GM21360 (cell line): Measurements from ENCODE around the gene BACE1-AS.
"Not testable (repeated sequence)": the region's sequence is repeated elsewhere in the genome, so short reads cannot be mapped to it uniquely, and the experiment has no call there.

Experiments used
- ATAC-seq: cut with Tn5 transposase; IDR thresholded peaks from one replicate; pipeline ENCODE4 v1.9.1; 2021; ENCODE audit warnings: mild to moderate bottlenecking, moderate library complexity; ENCODE audit not compliant: unreplicated experiment

Gene BACE1-AS

DNA sequence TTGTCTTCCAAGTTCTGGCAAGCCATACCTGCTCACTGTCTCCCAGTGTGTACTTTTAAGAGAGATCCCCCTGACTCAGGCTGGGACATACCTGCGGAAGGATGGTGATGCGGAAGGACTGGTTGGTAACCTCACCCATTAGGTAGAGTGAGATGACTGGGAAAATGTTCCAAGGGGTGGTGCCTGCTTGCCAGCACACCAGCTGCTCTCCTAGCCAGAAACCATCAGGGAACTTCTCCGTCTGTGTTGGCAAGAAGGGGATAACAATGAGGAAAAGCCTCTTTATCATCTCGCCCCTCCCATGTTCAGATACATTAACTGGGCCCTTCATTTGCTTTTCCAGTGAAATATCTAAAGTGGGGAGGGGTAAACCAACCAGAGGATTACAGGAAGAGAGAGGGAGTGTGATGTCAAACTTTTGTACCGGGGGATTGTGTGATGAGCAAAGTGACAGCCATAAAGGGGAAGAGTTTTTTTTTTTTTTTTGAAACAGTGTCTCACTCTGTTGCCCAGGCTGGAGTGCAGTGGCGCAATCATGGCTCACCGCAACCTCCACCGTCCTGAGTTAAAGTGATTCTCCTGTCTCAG is at the start of gene BACE1-AS:
BACE1-AS (plus strand) TSS at position 538 of the 588 bp plus-strand sequence.
- ATAC-seq, result no peak

DNA sequence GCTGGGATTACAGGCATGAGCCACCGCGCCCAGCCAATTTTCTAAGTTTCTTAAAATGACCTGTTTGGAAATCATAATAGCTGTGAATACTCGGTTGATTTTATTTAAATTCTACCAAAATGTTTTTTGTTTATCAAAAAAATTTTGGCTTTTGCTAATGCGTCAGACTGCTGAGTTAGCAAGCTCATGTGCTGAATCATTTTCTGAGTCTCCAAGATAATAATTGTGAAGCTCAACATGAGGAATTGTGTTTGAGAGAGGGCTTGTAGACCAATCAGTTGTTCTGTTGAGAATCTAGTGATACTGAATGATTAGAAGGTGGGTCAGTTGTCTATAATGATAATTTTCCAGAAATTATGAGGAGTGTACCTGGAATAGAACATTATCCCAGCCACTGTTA is 42.8 kb upstream of the BACE1-AS start:
- no peak for ATAC-seq

DNA sequence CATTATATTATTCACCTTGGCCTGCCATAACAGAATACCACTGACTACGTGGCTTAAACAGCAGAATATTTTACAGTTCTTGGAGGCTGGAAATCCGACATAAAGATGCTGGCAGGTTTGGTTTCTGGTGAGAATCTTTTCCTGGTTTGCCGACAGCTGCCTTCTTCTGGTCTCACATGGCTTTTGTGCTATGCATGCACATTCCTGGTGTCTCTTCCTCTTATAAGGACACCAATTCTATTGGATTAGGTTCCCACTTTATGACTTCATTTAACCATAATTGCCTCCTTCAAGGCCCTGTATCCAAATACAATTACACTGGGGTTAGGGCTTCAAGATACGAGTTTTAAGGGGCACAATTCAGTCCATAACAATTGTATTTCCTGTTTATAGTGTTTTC is 41.6 kb upstream of the BACE1-AS start:
- no peak for ATAC-seq

DNA sequence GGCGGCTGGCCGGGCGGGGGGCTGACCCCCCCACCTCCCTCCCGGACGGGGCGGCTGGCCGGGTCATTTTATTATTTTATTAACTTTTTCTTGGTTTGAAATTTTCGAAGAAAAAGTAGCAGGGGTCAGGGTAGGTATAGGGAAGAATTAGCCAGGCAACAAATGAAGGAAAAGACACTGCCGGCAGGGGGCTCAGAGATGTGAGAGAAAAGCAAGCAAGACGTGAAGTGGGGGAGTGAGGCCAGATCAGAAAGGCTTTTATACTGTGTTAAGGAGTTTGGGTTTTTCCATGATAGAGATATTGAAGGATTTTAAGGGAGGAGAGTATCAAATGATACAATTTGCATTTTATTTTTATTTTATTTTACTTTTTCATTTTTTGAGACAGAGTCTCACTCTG is 39.6 kb upstream of the BACE1-AS start:
- no peak for ATAC-seq

DNA sequence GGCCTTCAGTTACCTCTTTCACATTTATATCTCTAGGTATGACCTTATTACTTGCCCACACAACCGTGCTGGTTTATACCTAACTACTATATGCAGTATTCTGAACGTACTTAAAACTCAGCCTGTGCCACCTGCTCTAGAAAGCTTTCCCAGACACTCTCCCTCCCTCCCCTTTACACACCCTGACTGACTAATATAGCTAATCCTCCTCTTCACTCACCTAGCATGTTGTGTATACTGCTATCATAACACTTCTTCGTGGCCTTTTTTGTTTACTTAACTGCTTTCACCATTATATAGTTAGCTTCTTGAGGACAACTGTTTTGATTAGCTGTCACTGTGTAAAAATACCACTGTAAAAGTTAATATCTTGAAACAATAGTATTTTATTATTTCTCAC is 35.2 kb upstream of the BACE1-AS start:
- no peak for ATAC-seq

DNA sequence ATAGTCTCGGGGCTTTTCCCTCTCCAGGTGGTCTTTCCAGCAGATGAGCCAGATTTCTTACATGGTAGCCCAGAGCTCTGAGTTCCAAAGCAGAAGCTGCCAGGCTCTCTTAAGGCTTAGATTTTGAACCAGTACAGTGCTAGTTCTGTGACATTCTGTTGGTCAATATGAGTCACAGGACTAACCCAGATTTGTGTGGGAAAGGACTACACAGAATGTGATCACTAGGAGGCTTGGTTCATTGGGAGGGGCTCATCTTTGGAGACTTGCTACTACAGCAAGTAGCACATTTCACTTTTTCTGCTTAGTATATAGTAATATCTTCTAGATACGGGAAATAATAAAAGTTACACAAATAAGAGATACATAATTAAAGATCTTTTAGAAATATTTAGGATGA is 34.6 kb upstream of the BACE1-AS start:
- ATAC-seq, result no peak

DNA sequence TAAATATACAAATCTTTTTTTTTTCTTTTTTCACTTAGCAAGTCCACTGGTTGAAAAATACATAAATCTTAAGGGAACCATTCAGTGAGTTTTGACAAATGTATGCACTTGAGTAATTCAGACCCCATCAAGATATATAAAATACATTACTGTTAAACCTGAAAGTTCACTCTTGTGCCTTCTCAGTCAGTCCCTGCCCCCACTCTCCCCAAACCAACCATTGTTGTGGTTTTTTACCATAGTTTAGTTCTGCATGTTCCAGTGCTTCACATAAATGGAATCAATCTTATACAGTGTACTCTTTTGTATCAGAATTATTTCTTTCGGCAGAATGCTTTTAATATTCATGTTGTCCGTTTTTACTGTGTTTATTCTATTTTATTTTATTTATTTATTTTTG is 32.6 kb upstream of the BACE1-AS start:
- ATAC-seq, result no peak

DNA sequence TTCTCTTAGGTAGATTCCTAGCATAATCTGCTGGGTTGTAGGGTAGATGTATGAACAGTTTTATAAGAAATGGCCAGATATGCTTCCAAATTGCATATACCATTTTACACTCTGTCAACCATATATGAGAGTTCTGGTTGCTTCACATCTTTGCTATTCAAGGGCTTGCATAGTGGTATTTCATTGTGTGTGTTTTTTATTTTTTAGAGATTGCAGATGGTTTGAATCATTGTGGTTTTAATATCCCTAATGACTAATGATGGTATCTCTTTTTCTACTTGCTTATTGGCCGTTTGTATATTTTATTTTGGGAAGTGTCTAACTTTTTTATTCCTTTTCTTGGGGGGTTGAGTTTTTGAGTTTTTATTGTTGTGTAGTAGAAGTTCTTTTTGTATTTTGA is 31.7 kb upstream of the BACE1-AS start:
- no peak for ATAC-seq

DNA sequence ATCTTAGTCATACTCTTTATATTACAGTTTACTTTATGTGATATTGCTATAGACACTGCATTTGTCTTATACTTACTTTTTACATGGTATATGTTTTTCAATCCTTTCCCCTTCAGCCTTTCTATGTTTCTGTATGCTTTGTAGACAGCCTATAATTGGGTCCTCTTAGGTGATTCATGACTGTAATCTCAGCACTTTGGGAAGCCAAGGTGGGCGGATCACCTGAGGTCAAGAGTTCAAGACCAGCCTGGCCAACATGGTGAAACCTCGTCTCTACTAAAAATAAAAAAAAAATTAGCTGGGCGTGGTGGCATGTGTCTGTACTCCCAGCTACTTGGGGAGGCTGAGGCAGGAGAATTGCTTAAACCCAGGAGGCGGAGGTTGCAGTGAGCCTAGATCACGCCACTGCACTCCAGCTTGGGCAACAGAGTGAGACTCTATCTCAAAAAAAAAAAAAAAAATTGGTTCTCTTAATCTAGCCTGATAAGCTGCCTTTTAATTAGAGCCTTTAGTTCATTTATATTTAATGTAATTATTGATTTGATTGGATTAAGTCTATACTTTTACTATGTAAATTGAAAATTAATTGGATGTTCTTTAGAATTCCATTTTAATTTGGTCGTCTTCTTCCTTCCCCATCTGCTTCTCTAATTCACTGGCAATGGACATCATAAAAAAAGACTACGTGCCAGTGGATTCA is 26.4 kb upstream of the BACE1-AS start:
- ATAC-seq, result not testable (repeated sequence)

DNA sequence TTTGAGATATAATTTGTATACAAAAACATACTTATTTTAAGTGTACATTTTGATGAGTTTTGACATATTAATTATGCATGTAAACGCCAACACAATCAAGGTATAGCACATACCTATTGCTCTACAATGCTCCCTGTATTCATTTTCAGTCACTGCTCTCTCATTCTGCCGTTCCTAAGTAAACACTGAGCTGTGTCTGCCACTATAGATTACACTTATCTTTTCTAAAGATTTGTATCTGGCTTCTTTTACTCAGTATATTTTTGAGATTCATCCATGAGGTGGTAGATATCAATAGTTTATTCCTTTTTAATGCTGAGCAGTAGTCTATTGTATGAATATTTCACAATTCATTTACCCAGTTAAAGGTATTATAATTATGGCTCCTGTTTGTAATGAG is 25.4 kb upstream of the BACE1-AS start:
- ATAC-seq, result no peak

DNA sequence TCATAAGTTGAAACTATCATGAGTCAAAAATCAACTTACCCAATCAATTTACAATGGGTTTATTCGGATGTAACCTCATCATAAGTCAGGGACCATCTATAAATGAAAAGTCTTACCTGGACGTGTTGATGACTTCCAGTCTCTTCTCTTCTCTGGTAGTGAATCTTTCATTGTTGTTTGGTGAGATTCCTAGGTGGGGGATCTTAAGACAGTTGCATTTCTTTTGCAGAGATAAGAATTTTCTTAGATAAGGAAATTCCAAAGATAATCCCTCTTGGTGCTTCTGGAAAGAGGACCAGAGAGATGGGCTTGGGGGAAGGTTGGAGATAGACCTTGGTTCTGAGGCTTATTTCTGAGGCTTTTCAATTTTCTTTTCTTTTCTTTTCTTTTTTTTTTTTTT is 21.3 kb upstream of the BACE1-AS start:
- no peak for ATAC-seq

DNA sequence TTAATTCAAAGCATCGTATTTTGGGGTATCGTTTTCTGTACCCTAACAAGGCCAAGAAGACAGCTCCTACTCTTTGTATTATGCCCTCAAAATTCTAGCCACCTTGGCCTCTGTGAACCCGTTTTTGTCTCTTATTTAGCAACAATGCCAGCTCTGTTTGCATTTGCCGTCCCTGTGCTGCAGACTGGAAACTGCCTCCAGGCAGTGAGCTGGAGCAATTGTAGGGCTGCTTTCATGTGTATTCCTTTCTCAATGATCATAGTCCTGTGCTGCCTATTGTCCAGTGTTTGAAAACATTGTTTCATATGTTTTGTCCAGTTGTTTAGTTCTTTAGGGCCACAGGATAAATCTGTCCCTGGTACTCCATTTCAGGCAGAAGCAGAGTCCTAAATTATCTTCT is 19.9 kb upstream of the BACE1-AS start:
- ATAC-seq, result no peak

DNA sequence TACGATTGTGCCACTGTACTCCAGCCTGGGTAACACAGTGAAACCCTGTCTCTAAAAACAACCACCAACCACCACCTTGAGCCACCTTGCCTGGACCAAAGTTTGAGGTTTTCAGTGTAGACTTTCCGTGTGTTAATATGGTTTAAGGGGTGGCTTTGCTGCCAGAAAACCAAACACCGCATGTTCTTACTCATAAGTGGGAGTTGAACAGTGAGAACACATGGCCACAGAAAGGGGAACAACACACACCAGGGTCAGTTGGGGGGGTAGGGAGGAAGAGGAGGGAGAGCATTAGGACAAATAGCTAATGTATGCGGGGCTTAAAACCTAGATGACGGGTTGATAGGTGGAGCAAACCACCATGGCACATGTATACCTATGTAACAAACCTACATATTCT is 19.0 kb upstream of the BACE1-AS start:
- ATAC-seq, result not testable (repeated sequence)

DNA sequence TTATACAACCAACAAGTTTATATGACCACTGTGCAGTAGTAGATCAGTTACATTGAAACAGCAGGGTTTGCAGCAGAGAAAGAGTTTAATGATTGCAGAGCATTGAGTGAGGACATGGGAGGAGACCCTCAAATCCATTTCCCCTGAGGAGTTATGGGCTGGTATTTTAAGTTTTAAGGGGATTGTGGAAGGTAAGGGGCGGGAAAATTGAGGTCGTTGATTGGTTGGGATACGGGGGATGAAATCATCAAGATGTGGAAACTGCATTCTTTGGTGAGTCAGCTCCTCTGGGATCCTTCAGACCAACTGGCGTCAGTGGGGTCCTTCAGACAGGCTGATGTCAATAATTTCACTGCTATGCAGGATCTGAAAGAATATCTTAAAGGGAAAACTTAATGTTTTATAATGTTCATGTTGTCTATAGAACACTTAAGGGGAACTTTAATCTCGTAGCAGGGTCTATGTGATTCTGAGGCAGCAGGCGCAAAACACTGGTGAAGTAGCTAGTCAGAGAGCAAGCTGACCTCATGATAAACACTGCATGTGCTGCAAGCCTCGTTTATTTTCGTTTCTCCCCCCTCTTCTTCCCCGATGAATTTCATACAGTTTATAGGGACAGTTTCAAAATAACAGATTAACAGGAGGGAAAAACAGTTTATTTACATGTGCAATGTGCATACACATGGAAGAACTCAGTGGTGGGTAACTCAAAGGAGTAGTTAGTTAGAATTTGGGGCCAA is 17.4 kb upstream of the BACE1-AS start:
- ATAC-seq, result no peak

DNA sequence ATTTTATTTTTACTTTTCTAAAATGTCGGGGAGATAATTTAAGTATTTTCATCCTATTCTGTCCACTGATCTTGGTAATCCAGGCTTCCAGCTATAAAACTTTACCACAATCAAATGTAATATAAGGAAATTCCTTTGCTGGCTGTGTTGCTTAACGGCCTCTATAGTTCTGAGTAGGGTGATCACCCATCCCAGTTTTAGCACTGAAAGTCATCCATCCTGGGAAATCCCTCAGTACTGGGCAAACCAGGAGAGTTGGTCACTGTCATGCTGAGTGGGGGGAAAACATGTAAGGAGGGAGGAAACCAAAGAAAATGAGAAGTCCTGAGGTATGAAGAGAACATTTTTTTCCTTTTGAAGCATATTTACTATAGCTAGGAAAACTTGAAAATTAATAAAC is 12.8 kb upstream of the BACE1-AS start:
- ATAC-seq, result no peak

DNA sequence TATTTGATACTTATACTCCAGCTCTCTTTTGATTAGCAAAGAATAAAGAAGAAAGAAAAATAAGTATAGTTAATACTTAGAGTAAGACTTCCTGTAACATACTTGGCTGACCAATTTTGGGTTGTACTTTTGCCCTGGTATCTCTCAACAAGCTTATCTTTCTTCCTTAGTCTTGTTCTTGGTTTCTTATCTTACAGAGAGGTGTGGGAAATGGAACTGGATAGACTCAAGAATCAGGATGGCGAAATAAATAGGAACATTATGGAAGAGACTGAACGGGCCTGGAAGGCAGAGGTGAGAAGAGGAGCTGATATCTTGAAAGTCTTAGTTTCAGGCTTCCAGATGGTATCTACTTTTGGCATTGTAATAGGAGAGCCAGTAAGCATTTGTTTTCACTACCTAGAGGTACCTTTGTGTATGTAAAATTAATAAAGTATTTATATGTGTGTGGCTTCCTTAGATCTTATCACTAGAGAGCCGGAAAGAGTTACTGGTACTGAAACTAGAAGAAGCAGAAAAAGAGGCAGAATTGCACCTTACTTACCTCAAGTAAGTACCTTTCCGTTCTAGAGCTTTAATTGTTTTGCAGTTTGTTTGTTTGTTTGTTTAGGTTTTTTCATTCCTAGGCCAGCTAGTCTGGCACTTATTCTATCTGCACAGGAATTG is 11.3 kb upstream of the BACE1-AS start:
- no peak for ATAC-seq

DNA sequence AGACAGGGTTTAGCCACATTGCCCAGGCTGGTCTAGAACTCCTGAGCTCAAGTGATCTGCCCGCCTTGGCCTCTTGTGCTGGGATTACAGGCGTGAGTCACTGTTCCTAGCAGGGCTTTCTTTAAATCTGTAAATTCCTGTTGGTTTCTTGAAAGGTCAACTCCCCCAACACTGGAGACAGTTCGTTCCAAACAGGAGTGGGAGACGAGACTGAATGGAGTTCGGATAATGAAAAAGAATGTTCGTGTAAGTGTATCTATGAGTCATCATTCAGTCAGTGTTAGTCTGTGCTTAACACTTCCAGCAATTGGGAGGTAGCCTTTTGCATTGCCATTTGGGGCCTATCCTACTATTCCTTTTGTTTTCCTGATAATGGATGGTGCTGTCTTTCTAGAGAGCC is 10.0 kb upstream of the BACE1-AS start:
- no peak for ATAC-seq

DNA sequence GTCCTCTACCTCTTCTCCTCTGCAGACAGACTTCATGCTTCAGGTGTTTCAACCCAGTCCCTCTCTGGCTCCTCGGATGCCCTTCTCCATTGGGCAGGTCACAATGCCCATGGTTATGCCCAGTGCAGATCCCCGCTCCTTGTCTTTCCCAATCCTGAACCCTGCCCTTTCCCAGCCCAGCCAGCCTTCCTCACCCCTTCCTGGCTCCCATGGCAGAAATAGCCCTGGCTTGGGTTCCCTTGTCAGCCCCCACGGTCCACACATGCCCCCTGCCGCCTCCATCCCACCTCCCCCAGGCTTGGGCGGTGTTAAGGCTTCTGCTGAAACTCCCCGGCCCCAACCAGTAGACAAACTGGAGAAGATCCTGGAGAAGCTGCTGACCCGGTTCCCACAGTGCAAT is 9.3 kb upstream of the BACE1-AS start:
- no peak for ATAC-seq

DNA sequence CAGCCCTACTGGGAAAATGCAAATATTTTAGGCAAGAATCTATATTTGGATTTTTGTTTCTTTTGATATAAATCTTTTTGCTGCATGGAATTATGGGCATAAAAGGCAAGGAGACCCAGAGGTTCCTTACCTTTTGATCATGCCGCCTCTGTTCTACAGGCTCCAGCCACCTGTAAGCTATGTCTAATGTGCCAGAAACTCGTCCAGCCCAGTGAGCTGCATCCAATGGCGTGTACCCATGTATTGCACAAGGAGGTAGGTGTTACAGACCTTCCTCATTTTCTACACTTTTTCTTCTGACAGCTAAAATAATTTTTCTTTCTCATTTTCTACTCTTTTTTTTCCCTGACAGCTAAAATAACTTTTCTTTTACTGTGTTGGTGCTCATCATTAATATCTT is 8.2 kb upstream of the BACE1-AS start:
- no peak for ATAC-seq

DNA sequence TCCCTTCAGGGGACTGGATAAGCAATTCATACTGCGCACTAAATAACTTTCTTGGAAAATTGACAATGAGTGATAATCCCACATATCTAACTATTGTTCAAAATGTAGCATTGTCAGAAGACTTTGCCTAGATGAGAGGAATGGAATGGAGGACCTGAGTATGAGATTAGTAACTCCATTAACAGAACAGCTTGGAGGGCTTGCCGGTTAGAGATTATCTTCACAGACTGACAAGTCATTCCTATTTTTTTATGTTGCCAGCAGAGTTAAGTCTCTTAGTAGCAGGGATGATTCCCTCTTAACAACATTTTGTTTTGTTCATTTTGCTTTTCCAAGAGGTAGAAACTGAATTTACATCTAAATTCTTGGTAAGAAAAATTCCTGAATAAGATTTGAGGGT is 7.1 kb upstream of the BACE1-AS start:
- ATAC-seq, result no peak

DNA sequence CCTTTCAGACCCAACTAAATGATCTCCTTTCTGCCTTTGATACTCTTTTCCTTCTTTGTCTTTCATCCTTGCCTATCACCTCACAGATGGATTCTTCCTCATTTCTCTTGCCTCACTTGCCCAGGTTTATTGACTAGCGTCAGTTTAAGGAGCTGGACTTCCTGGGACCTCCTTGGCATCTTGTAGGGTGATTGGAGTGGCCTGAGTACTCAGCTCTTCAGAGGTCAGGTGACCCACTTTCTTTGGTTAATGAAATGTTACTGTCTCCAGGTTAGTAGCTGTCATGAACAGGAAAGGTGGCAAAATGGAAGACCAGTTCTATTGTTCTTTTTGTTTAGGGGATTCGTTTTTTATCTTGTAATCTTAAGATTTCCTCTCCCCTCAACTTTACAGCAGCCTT is 4.6 kb upstream of the BACE1-AS start:
- no peak for ATAC-seq

DNA sequence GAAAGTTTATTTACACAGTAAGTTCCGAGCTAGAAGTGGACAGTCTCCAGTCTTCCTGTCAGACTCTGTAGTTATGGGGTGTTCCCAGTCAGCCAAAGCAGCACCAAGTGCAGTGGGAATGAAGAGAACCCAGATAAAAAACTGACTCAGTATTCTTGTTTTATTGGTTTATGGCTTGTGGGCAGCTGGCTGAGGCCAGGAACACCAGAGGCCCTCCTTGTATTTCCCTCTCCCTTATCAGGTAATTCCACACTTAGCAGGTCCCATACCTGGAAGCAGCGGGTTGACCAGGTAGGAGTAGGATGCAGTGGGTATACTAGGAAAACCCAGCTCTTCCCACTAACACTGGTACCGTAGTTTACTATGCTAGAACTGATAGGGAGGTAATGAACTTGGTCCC is 3.5 kb upstream of the BACE1-AS start:
- ATAC-seq, result no peak
